ENCODE measurements around the gene ZNF296.
A peak's percentile ranks its signal among the peaks of the same experiment; 100 is the strongest.

The ZNF296 gene

GRCh38 chr19:45103156-45103507 is 26.9 kb upstream of the ZNF296 start:
- DNase-seq (ENCODE audit: low read depth): no peak

GRCh38 chr19:45102481-45102880 is 26.2 kb upstream of the ZNF296 start:
- no peak for DNase-seq (ENCODE audit: low read depth)

GRCh38 chr19:45101806-45102205 is 25.5 kb upstream of the ZNF296 start:
- DNase-seq (ENCODE audit: low read depth): no peak

GRCh38 chr19:45100846-45101252 is 24.6 kb upstream of the ZNF296 start:
- DNase-seq (ENCODE audit: low read depth): no peak

- no peak for DNase-seq (ENCODE audit: low read depth)
These were observed 23.9 kb upstream of the ZNF296 start for GRCh38 chr19:45100201-45100600.

GRCh38 chr19:45099467-45100191 is 23.4 kb upstream of the ZNF296 start:
- no peak for DNase-seq (ENCODE audit: low read depth)

- no peak for DNase-seq (ENCODE audit: low read depth)
These were observed 22.5 kb upstream of the ZNF296 start for GRCh38 chr19:45098521-45099466.

- no peak for DNase-seq (ENCODE audit: low read depth)
These were observed 21.7 kb upstream of the ZNF296 start for GRCh38 chr19:45097776-45098520.

- DNase-seq (ENCODE audit: low read depth): no peak
These were observed 21.1 kb upstream of the ZNF296 start for GRCh38 chr19:45097450-45097775.

- no peak for DNase-seq (ENCODE audit: low read depth)
These were observed 20.4 kb upstream of the ZNF296 start for GRCh38 chr19:45096700-45097099.

GRCh38 chr19:45095496-45096413 is 19.5 kb upstream of the ZNF296 start:
- no peak for DNase-seq (ENCODE audit: low read depth)

- no peak for DNase-seq (ENCODE audit: low read depth)
These were observed 18.4 kb upstream of the ZNF296 start for GRCh38 chr19:45094707-45095106.

GRCh38 chr19:45094137-45094536 is 17.9 kb upstream of the ZNF296 start:
- no peak for DNase-seq (ENCODE audit: low read depth)

- peak; percentile 88 for DNase-seq (ENCODE audit: low read depth)
These were observed 16.7 kb upstream of the ZNF296 start, which contains the start of gene PPP1R37 for GRCh38 chr19:45092747-45093678. TSS of gene PPP1R37 (plus strand) at chr19:45093179. CDS start at chr19:45093326, 147 bp downstream.

- peak; percentile 94 for DNase-seq (ENCODE audit: low read depth)
These were observed 15.0 kb upstream of the ZNF296 start for GRCh38 chr19:45091031-45091923.

GRCh38 chr19:45090606-45091005 is 14.3 kb upstream of the ZNF296 start:
- no peak for DNase-seq (ENCODE audit: low read depth)

GRCh38 chr19:45090034-45090433 is 13.8 kb upstream of the ZNF296 start:
- DNase-seq (ENCODE audit: low read depth): no peak

- DNase-seq (ENCODE audit: low read depth): peak; percentile 28
These were observed 11.3 kb upstream of the ZNF296 start for GRCh38 chr19:45087531-45087930.

GRCh38 chr19:45086480-45086879 is 10.2 kb upstream of the ZNF296 start:
- DNase-seq (ENCODE audit: low read depth): no peak
